ENCODE data around the gene KCTD5.
"Not testable (repeated sequence)": the region's sequence is repeated elsewhere in the genome, so short reads cannot be mapped to it uniquely, and the experiment has no call there.

KCTD5 gene

GRCh38 chr16:2720719-2721633 is 38.7 kb downstream of the KCTD5 start:
- in situ Hi-C loops (cut with HindIII; ENCODE audit: low sequenced_read_pairs) = no loop called here
- peak; percentile 83 for DNase-seq (ENCODE audit: low read depth, low spot score)
- TF ChIP-seq CTCF (IDR thresholded peaks at IDR 0.05; ENCODE audit: low read depth, low read length) = peak; percentile 59
- peak overlapping the region; percentile 49 for H3K4me3 ChIP-seq (ENCODE audit: low read depth, low read length)

GRCh38 chr16:2721634-2722173 is 39.4 kb downstream of the KCTD5 start:
- DNase-seq (ENCODE audit: low read depth, low spot score); in situ Hi-C loops (cut with HindIII; ENCODE audit: low sequenced_read_pairs): not testable (repeated sequence)
- H3K4me3 ChIP-seq (ENCODE audit: low read depth, low read length) = peak overlapping the region; percentile 49

- no peak for TF ChIP-seq CTCF (IDR thresholded peaks at IDR 0.05; ENCODE audit: low read depth, low read length)
- no peak for DNase-seq (ENCODE audit: low read depth, low spot score)
- in situ Hi-C loops (cut with HindIII; ENCODE audit: low sequenced_read_pairs) = no loop called here
- H3K4me3 ChIP-seq (ENCODE audit: low read depth, low read length) = no peak overlapping the region
Observed at GRCh38 chr16:2724088-2724676, 41.9 kb downstream of the KCTD5 start.

GRCh38 chr16:2724816-2725348 is 42.6 kb downstream of the KCTD5 start:
- no peak for DNase-seq (ENCODE audit: low read depth, low spot score)
- H3K4me3 ChIP-seq (ENCODE audit: low read depth, low read length) = no peak overlapping the region
- in situ Hi-C loops (cut with HindIII; ENCODE audit: low sequenced_read_pairs) = no loop called here
- no peak for TF ChIP-seq CTCF (IDR thresholded peaks at IDR 0.05; ENCODE audit: low read depth, low read length)

GRCh38 chr16:2726923-2727322 is 44.6 kb downstream of the KCTD5 start:
- no peak for TF ChIP-seq CTCF (IDR thresholded peaks at IDR 0.05; ENCODE audit: low read depth, low read length)
- in situ Hi-C loops (cut with HindIII; ENCODE audit: low sequenced_read_pairs) = no loop called here
- DNase-seq (ENCODE audit: low read depth, low spot score) = no peak
- H3K4me3 ChIP-seq (ENCODE audit: low read depth, low read length) = no peak overlapping the region

GRCh38 chr16:2728034-2728433 is 45.7 kb downstream of the KCTD5 start:
- no peak for DNase-seq (ENCODE audit: low read depth, low spot score)
- no peak for TF ChIP-seq CTCF (IDR thresholded peaks at IDR 0.05; ENCODE audit: low read depth, low read length)
- no peak overlapping the region for H3K4me3 ChIP-seq (ENCODE audit: low read depth, low read length)
- in situ Hi-C loops (cut with HindIII; ENCODE audit: low sequenced_read_pairs) = no loop called here
